ENCODE data around the gene HMX2.

DNA sequence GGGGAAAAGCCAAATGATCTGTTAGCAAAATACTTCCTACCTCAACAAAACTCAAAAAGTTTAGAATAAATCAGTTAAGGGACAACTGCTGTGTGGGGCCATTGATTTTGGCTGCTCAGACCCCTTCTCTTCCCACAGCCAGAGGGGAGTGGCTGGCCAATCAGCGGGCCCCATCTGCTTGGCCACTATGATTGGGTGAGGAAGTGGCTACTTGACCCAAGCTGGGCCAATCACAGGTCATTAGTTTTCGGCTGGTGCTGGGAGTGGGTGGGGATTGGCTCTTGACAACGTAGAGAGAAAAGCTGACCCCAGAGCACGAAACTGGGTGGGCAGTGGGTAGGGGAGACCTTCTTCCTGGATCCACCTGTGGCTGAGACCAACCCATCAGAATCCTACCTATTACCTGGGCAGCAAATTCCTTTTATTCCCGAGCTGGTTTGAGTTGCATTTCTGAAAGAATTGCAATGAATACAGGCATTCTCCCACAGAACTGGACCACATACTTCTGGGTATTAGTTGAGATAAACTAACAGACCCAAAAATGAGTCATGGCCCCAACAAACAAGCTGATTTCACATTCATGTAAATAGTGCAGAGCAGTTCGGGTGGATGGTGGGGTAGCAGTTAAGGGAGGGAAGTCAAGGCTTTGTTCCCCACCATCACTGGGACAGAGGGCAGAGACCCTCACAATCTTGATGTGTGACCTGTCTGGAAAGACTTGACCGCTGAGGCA, 47.7 kb upstream of the HMX2 start:
- TF ChIP-seq, protein P1, sequence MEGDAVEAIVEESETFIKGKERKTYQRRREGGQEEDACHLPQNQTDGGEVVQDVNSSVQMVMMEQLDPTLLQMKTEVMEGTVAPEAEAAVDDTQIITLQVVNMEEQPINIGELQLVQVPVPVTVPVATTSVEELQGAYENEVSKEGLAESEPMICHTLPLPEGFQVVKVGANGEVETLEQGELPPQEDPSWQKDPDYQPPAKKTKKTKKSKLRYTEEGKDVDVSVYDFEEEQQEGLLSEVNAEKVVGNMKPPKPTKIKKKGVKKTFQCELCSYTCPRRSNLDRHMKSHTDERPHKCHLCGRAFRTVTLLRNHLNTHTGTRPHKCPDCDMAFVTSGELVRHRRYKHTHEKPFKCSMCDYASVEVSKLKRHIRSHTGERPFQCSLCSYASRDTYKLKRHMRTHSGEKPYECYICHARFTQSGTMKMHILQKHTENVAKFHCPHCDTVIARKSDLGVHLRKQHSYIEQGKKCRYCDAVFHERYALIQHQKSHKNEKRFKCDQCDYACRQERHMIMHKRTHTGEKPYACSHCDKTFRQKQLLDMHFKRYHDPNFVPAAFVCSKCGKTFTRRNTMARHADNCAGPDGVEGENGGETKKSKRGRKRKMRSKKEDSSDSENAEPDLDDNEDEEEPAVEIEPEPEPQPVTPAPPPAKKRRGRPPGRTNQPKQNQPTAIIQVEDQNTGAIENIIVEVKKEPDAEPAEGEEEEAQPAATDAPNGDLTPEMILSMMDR (optimal IDR thresholded peaks at IDR 0.05 in 1 of 3, IDR thresholded peaks at IDR 0.05 in 1 of 3, conservative IDR thresholded peaks at IDR 0.05 in 1 of 3; ENCODE audit: extremely low read depth in 1 of 3, insufficient read depth in 2 of 3, low read length in 3 of 3): no peak
- TF ChIP-seq EZH2 (IDR thresholded peaks at IDR 0.05; ENCODE audit: low read length): no peak
